Measurements from ENCODE around the gene HOXC6.

Gene HOXC6

DNA sequence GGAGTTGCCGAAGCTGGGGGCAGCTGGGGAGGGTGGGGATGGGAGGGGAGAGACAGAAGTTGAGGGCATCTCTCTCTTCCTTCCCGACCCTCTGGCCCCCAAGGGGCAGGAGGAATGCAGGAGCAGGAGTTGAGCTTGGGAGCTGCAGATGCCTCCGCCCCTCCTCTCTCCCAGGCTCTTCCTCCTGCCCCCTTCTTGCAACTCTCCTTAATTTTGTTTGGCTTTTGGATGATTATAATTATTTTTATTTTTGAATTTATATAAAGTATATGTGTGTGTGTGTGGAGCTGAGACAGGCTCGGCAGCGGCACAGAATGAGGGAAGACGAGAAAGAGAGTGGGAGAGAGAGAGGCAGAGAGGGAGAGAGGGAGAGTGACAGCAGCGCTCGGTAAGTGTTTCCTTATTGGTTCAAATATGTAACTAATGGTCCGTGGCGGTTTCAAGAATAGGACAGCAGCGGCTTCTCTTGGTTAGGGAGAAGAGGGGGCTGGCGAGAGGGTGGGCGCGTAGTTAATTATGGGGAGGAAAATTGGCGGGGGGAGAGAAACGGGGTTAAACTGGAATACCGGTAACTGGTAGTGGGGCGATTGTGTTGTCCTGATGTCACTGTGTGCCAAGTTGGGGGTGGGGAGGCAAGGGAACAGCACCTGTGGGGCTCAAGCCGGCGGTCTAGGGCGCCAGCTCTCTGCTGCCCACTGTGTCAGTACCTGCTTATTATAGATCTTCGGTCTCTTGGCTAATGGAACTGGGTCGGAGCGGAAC is 11.0 kb upstream of the HOXC6 start:
- DNase-seq: peak; percentile 74
- Histone ChIP-seq H3K9me3 (no peaks in the 10 kb centered on the region), H3K4me1 (peaks cover 30% of the 10 kb centered on the region), H3K27me3 (no peaks in the 10 kb centered on the region), H3K4me3 (ENCODE audit: low read depth, low read length) (peak overlapping the region; percentile 80), H3K36me3 (no peaks in the 10 kb centered on the region)
- TF ChIP-seq, protein P1, sequence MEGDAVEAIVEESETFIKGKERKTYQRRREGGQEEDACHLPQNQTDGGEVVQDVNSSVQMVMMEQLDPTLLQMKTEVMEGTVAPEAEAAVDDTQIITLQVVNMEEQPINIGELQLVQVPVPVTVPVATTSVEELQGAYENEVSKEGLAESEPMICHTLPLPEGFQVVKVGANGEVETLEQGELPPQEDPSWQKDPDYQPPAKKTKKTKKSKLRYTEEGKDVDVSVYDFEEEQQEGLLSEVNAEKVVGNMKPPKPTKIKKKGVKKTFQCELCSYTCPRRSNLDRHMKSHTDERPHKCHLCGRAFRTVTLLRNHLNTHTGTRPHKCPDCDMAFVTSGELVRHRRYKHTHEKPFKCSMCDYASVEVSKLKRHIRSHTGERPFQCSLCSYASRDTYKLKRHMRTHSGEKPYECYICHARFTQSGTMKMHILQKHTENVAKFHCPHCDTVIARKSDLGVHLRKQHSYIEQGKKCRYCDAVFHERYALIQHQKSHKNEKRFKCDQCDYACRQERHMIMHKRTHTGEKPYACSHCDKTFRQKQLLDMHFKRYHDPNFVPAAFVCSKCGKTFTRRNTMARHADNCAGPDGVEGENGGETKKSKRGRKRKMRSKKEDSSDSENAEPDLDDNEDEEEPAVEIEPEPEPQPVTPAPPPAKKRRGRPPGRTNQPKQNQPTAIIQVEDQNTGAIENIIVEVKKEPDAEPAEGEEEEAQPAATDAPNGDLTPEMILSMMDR (IDR thresholded peaks at IDR 0.05; ENCODE audit: low read depth, low read length): peak; percentile 20; the same call in 1 of the 2 replicates

DNA sequence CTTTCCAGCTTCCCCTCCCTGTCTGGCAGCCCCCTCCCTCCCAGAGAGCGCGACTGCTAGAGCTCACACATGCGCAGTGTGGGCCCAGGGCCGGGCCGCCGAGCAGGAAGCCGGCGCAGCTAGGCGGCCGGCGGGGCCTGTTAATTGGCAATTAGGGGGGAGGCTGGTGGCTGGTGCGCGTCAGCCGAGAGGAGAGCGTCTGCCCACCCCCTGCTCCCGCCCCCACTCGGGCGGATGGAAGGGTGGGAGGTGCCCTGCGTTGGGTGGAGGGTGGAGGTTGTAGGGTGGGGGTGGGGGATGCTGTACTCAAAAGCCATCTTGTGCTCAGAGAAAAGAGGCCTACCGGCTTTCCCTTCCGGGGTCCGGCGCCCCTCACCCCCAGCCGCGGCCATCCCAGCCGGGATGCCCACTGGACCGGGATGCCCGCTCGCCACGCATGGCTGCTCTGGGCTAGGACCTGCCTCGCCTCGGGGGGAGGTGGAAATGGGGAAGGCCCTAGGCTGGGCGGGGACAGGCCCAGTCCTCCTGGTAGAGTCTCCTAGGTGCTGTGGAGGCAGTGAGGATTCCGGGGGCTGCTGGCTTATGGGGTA is 10.3 kb upstream of the HOXC6 start:
- DNase-seq: peak; percentile 99
- H3K27me3 ChIP-seq: no peaks in the 10 kb centered on the region
- H3K4me3 ChIP-seq (ENCODE audit: low read depth, low read length): peak overlapping the region; percentile 80
- TF ChIP-seq, protein P1 (IDR thresholded peaks at IDR 0.05; ENCODE audit: low read depth, low read length): no peak
- H3K36me3 ChIP-seq: no peaks in the 10 kb centered on the region
- no peaks in the 10 kb centered on the region for H3K9me3 ChIP-seq
- peaks cover 27% of the 10 kb centered on the region for H3K4me1 ChIP-seq

DNA sequence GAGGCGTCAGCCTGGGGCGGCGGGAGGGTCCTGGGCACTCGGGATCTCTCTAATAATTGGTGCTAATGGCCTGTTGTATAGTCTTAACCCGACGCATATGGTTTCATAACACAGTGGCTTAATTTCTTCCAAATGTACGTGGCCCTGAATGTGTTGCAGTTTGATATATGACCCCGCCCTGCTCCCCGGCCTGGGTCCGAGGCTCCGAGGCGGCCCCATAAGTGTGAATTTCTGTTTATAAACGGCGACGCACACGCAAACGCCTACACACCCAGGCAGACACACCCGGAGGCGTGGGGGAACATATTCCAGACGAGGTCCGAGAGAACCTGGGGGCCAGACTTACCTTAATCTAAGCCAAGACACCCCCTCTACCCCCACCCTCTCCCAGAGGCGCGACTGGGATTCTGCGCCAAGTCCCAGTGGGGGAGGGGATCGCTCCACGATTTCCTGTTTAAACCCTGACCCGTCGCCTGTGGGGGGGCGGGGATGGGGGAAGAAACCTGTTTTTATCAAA is 9.7 kb upstream of the HOXC6 start:
- no peaks in the 10 kb centered on the region for H3K27me3 ChIP-seq
- H3K36me3 ChIP-seq: no peaks in the 10 kb centered on the region
- peak overlapping the region; percentile 80 for H3K4me3 ChIP-seq (ENCODE audit: low read depth, low read length)
- peak; percentile 69 for DNase-seq
- H3K9me3 ChIP-seq: no peaks in the 10 kb centered on the region
- TF ChIP-seq, protein P1 (IDR thresholded peaks at IDR 0.05; ENCODE audit: low read depth, low read length): no peak
- H3K4me1 ChIP-seq: peaks cover 29% of the 10 kb centered on the region

DNA sequence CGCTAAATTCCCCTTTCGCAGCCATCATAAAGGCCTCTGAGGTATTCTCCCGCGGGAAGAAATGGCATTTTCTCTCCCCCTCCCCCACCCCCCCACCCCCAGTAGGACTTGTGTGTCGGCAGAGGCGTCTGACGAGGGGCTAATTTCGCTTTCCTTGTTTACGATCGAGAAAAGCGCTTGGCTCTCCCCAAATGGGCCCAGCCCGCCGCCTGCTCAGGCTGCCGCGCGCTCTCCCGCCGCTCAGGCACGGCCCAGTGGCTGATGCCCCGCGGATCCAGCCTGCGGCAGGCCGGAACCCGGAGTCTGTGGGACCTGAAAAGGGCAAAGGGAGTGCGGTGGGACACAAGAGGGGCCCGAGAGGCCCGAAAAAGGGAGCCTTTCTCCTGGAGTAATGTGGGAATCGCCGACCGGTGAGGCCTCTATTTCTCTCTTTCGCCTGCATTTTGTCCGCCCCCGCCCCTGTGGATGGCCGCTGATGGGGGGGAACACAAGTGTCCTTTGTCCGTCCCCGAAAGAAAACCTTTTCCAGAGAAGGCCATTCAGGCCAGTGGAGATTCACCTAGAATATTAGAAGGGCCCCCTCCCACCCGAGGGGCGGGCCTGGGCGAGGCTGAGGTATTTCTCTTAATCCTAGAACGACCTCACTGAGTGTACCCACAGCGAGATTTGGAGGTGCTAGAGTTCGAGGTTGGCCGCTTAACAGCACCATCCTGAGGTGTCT is 9.0 kb upstream of the HOXC6 start:
- Histone ChIP-seq H3K36me3 (no peaks in the 10 kb centered on the region), H3K4me3 (ENCODE audit: low read depth, low read length) (peak overlapping the region; percentile 80), H3K27me3 (no peaks in the 10 kb centered on the region), H3K9me3 (no peaks in the 10 kb centered on the region), H3K4me1 (peaks cover 36% of the 10 kb centered on the region)
- DNase-seq: no peak
- TF ChIP-seq, protein P1 (IDR thresholded peaks at IDR 0.05; ENCODE audit: low read depth, low read length): no peak

DNA sequence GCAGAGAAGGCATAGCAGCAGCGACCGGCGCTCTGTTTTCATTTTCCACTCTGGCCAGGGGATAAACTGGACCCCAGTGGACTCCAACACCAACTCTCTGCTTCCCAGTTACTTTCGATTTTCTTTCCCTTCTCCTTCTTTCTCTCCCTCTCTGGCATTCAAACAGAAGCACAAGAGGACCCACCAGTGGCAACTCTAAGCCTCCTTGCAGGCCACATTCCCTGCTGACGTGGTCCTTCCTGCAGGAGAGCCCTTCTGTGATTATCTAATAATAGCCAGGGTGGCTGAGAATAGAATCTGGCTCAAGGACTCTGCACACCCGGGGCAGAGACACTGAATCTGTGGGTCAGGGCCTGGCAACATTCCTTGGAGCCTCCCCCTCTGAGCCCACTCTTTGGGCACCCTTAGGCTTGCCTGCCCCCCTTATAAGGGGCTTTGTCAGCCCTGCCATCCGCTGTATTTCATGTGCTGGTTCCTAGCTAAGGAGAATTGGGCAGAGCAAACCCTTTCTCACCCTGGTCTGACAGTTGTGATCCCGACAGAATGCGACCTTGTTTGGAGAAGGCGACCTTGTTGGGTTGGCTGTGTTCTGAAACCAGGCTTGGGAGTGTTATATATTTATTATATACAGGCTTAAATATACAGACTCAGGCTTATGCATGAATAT is 8.2 kb upstream of the HOXC6 start:
- Histone ChIP-seq H3K27me3 (no peaks in the 10 kb centered on the region), H3K9me3 (no peaks in the 10 kb centered on the region), H3K36me3 (no peaks in the 10 kb centered on the region), H3K4me1 (peaks cover 36% of the 10 kb centered on the region), H3K4me3 (ENCODE audit: low read depth, low read length) (peak overlapping the region; percentile 80)
- TF ChIP-seq, protein P1 (IDR thresholded peaks at IDR 0.05; ENCODE audit: low read depth, low read length): no peak
- DNase-seq: peak; percentile 54
